AG04449 (cell line): Measurements from ENCODE around the gene DLGAP3.

Experiments used
- CTCF ChIA-PET: fragments of 350-600 bp; formaldehyde crosslinking; extraction: SDS; loops from one replicate; lab custom pipeline; 2021; ENCODE audit warnings: antibody characterized with exemption; lab: Yijun Ruan, JAX
- POLR2A ChIA-PET: fragments of 400-600, 350-600 bp; formaldehyde crosslinking; extraction: SDS; loops from one replicate; lab custom pipeline; 2020; ENCODE audit warnings: antibody characterized with exemption, inconsistent platforms; lab: Yijun Ruan, JAX
- DNase-seq: peaks from one replicate; pipeline ENCODE4 v3.0.0-alpha.2; 2010; ENCODE audit warnings: low read depth, low spot score
- H3K4me3 ChIP-seq: 2 replicates; pipeline ENCODE4 v1.5.1; 2011; ENCODE audit warnings: low read depth, mild to moderate bottlenecking, control low read depth, low read length
- CTCF ChIP-seq: IDR thresholded peaks from one replicate; pipeline ENCODE4 v1.5.1; 2011; ENCODE audit warnings: mild to moderate bottlenecking, moderate library complexity, low read length, control low read depth, inconsistent platforms; ENCODE audit not compliant: insufficient read depth; ENCODE audit errors: missing control alignments

Gene DLGAP3

GRCh38 chr1:34872133-34872503 lies 57.3 kb downstream of the DLGAP3 start:
- DNase-seq, result no peak
- ChIA-PET POLR2A (no interaction called here), CTCF (interaction anchor here (2.4 to 11.5 kb wide), 2 partner anchors 13 to 16 kb away, joined by 5 to 158 read pairs; partner anchors contain the start of gene SMIM12)
- TF ChIP-seq CTCF, result no peak
- no peak overlapping the region for H3K4me3 ChIP-seq

GRCh38 chr1:34871443-34872132 lies 57.9 kb downstream of the DLGAP3 start:
- no peak for DNase-seq
- TF ChIP-seq CTCF, result no peak
- POLR2A ChIA-PET, result no interaction called here
- no peak overlapping the region for H3K4me3 ChIP-seq
- CTCF ChIA-PET, result interaction anchor here (2.4 to 11.5 kb wide), 2 partner anchors 13 to 15 kb away, joined by 5 to 158 read pairs; partner anchors contain the start of gene SMIM12

GRCh38 chr1:34870395-34870794 lies 59.1 kb downstream of the DLGAP3 start:
- no peak overlapping the region for H3K4me3 ChIP-seq
- ChIA-PET POLR2A (no interaction called here), CTCF (interaction anchor here (11.5 kb wide), 1 partner anchor 14 kb away, joined by 158 read pairs; the partner anchor contains the start of gene SMIM12)
- DNase-seq, result no peak
- TF ChIP-seq CTCF, result no peak

GRCh38 chr1:34869760-34870159 lies 59.7 kb downstream of the DLGAP3 start:
- POLR2A ChIA-PET, result interaction anchor here (0.6 kb wide), 1 partner anchor 60 kb away, joined by 4 read pairs; no protein-coding TSS in a partner anchor
- no peak for DNase-seq
- TF ChIP-seq CTCF, result no peak

GRCh38 chr1:34868230-34869049 lies 61.0 kb downstream of the DLGAP3 start:
- POLR2A ChIA-PET, result no interaction called here
- no peak for TF ChIP-seq CTCF
- CTCF ChIA-PET, result interaction anchor here (2.4 to 11.5 kb wide), 3 partner anchors 10 to 21 kb away, joined by 16 to 158 read pairs (median 22); partner anchors contain the start of gene SMIM12
- H3K4me3 ChIP-seq, result no peak overlapping the region
- no peak for DNase-seq

More at GRCh38 chr1:34869760-34870159, 59.7 kb downstream of the DLGAP3 start:
- CTCF ChIA-PET, result interaction anchor here (11.5 kb wide), 1 partner anchor 13 kb away, joined by 158 read pairs; the partner anchor contains the start of gene SMIM12
- no peak overlapping the region for H3K4me3 ChIP-seq

GRCh38 chr1:34867415-34867814 lies 62.0 kb downstream of the DLGAP3 start:
- TF ChIP-seq CTCF, result no peak
- no peak overlapping the region for H3K4me3 ChIP-seq
- DNase-seq, result no peak
- ChIA-PET POLR2A (no interaction called here), CTCF (interaction anchor here (0.9 to 11.5 kb wide), 12 partner anchors 11 to 255 kb away, joined by 3 to 158 read pairs (median 4); partner anchors contain the start of gene SMIM12)
